Motor neuron (in vitro differentiated cells): ENCODE results near the gene KIRREL3. TPM values are rescaled to one million over a fixed set of nuclear protein-coding genes. Genes with fewer than 3 reads are reported as not detected.
A peak's percentile ranks its signal among the peaks of the same experiment; 100 is the strongest.
"Not testable (repeated sequence)": the region's sequence is repeated elsewhere in the genome, so short reads cannot be mapped to it uniquely, and the experiment has no call there.

ENCODE experiments used
- ATAC-seq, 8 experiments: fragments of 200-7000 bp; cut with Tn5 transposase; replicated peaks in 6 of 8; 2 replicates each; pipeline ENCODE4 v1.8.0; 2021; ENCODE audit warnings: mild to moderate bottlenecking in 8 of 8, moderate library complexity in 8 of 8
- H3K27ac ChIP-seq, 2 donors: fragments of 250-450 bp; sonication (Bioruptor Pico); 2 replicates each; pipeline ENCODE4 v1.9.0; 2021; ENCODE audit warnings: antibody characterized with exemption in 2 of 2, mild to moderate bottlenecking in 2 of 2, moderate library complexity in 1 of 2
- H3K4me1 ChIP-seq, 2 donors: fragments of 250-450 bp; sonication (Bioruptor Pico); replicated peaks in 1 of 2; 2 replicates each; pipeline ENCODE4 v1.6.1; 2021; ENCODE audit warnings: antibody characterized with exemption in 2 of 2, mild to moderate bottlenecking in 2 of 2, moderate library complexity in 1 of 2
- H3K4me3 ChIP-seq, 5 donors: fragments of 250-450 bp; sonication (Bioruptor Pico); 2 replicates each; pipeline ENCODE4 v1.9.0; 2021; ENCODE audit warnings: antibody characterized with exemption in 5 of 5, mild to moderate bottlenecking in 5 of 5, moderate library complexity in 4 of 5
- WGBS, 10 experiments: fragments of 450-650 bp; shearing (Covaris generic); methylation state at CpG; one replicate each; pipeline ENCODE4 v1.0.0; 2022; 5-methylcytosine and 5-hydroxymethylcytosine counted together
- in situ Hi-C, 9 experiments: fragments of 400-800 bp; cut with MboI; loops; one replicate each; pipeline ENCODE4 v1.15.0; 2021; ENCODE audit warnings: low sequenced_read_pairs in 9 of 9, low pct_unique_long_range_greater_than_20kb in 2 of 9; ENCODE audit not compliant: unreplicated experiment in 9 of 9
- total RNA-seq, 8 experiments: library from RNA; unstranded; fragments of 300-600 nt; gene quantifications; 2 replicates each; pipeline versions ENCODE4 v1.2.3 to v1.2.4, GENCODE V29; 2022

Gene KIRREL3
- total RNA-seq, 8 experiments from 2014 or later, result 3.2 to 53.1 (median 4.8) TPM

DNA sequence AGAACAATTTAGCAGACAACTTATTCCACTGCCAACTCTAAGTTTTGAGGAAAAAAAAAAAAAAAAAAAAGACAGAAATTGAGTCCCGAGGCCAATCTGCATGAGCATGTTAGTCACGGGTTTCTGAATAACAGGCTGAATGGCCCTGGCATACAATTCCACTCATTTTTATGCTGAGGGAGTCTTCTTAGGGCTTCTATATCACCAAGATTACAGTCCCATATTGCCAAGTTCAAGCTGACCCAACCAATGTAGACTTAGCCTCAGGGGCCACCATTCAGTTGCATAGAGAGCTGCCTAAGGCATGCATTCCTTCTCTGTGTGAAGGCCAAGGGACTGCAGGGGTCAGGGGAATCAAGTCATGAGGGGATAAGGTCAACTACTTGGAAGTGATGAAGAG is 27.5 kb downstream of the KIRREL3 start:
- 60 to 100% (median 88%) methylated on average over 1 to 2 of the region's 2 CpGs; no CpG with 5 or more reads in 2 of the 10 experiments for WGBS, 10 experiments
- in situ Hi-C loops, result no loop called here
- H3K4me1 ChIP-seq, result peaks cover 4 to 8% of the 10 kb centered on the region in 2 donors
- ATAC-seq, result no peak
- H3K4me3 ChIP-seq, result no peak overlapping the region
- no peak overlapping the region for H3K27ac ChIP-seq

DNA sequence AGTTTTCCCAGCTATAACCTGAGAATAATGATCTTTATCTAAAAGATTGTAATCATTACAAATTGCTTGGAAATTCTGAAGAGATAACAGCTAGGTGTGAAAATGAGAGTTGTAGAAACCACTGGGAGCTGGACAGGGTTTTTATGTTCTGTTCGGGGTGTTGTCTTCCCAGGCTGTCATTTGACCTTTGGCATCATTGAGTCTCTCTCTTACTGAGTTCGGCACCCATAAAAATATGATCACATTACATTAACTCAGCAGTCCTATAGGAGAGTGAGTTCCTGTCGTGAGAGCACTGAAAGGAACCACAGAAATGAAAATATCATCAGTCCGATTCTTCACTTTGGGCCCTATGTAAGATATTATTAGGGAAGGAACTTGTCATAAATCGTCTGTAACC is 29.3 kb downstream of the KIRREL3 start:
- 69 to 94% (median 90%) methylated on average over 2 to 5 of the region's 5 CpGs; no CpG with 5 or more reads in 1 of the 10 experiments for WGBS, 10 experiments
- Histone ChIP-seq H3K27ac (no peak overlapping the region), H3K4me1 (peaks cover 0 to 6% of the 10 kb centered on the region in 2 donors), H3K4me3 (no peak overlapping the region)
- no peak for ATAC-seq
- in situ Hi-C loops, result no loop called here

DNA sequence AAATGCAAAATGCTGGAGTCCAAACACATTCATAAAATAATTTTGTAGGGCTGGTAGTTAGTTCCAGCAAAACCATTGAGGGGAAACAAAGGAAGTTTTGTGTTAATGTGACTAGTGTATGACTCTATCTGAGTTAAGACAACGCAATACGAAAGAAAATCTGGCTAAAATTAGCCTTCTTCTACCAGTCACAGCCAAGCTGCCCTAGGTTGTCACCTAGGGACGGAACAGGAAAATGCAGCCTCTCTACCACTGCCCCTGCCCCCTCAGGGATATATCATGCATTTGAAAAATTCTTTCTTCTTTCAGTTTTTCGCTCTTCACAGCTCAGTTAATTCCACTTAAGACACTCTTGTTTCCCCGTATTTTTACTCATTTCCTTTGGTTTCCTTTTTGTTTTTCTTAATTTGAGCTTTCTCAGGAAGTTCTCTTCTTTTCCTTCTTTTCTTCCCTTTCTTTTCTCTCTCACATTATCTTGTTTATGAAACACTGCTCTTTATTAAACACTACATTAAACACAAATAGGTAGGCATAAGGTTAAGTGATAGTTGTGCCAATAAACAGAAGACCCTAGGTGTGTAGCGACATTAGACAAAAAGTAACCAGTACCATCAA is 30.6 kb downstream of the KIRREL3 start:
- Histone ChIP-seq H3K4me1 (peaks cover 0 to 6% of the 10 kb centered on the region in 2 donors), H3K27ac (no peak overlapping the region), H3K4me3 (no peak overlapping the region)
- 25 to 80% (median 59%) methylated on average over 1 to 6 of the region's 6 CpGs for WGBS, 10 experiments
- in situ Hi-C loops, result no loop called here
- ATAC-seq, result peak; percentile 53 to 96 (median 80)

DNA sequence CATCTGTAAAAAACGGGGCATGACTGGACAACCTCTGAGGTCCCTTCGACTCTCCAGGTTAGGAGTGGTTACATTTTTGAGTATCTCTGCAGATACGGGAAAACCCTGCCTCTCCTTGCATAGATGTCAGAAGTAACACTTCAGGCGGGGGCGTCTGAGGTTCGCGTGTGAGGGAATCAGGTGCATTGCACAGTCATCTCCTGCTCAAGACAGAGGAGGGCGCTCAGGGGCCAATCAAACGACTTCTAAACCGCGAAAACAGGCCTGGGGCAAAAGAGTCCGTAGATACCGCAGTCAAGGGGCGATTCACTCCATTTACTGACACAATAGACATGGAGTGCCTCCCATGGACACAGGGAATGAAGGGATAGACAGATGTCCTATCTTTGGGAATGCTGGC is 31.7 kb downstream of the KIRREL3 start:
- in situ Hi-C loops, result no loop called here
- no peak overlapping the region for H3K27ac ChIP-seq
- 40 to 82% (median 60%) methylated on average over 1 to 11 of the region's 14 CpGs; no CpG with 5 or more reads in 3 of the 10 experiments for WGBS, 10 experiments

DNA sequence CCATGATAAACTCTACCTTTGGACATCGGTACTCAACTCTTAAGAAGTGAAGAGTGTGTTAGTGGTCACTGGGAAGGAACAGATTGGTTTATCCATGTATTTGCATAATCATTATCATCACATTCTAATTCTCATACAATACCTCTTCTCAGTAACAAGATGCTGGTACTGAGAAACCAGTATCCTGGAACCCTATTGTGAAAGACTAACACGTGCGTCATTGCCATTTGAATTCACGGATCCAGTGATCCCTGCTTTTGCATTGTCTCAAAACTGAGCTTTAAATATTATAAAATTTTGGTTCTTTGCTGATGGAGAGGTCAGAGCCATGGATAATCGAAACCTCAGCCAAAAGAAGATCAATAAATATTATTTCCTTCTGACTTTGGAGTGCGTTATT is 35.2 kb downstream of the KIRREL3 start:
- WGBS, 10 experiments, result 0 to 100% (median 77%) methylated on average over 1 to 6 of the region's 6 CpGs

More for the DNA sequence above, 31.7 kb downstream of the KIRREL3 start:
- Histone ChIP-seq H3K4me1 (peaks cover 2 to 6% of the 10 kb centered on the region in 2 donors), H3K4me3 (no peak overlapping the region)
- peak in 1 of 8 experiments; percentile 17 for ATAC-seq

DNA sequence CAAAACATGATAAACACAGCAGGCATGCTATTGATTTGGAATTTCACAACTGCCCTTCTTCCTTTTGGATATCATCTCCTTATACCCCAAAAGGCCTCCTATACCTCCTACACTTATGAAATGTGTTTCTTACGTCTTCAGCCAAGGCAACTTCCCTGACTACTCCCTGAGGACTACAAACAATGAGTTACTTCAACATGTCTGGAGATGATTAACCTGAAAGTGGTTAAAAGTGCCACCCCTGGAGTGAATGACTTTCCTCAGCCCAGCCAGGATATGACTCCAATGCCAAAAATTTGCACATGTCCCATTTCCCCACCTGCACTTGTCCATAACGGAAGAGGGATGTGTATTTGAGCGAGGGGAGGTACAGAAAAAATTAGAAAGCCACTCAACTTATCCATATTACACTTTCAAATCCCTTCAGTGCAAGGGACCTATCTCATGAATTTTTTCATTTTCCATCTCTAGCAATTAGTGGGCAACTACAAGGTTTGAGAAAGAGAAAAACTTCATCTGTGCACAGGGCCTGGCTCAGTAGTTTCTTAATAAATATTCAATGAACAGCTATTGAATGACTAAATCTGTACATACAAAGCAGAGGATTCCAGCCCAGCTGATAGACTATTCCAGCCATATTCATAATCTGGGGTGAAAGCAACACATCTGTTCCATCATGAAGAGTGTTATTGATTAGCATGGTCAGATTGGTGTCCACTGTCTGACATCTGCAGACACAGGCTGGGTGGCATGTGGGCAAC is 36.8 kb downstream of the KIRREL3 start:
- no peak overlapping the region for H3K4me3 ChIP-seq
- H3K4me1 ChIP-seq, result peaks cover 0 to 2% of the 10 kb centered on the region in 2 donors
- 7 to 89% (median 38%) methylated on average over 1 to 3 of the region's 3 CpGs; no CpG with 5 or more reads in 2 of the 10 experiments for WGBS, 10 experiments
- peak in 2 of 8 experiments; percentile 37 to 53 for ATAC-seq
- in situ Hi-C loops, result no loop called here
- no peak overlapping the region for H3K27ac ChIP-seq

More for the DNA sequence above, 35.2 kb downstream of the KIRREL3 start:
- Histone ChIP-seq H3K4me3 (no peak overlapping the region), H3K4me1 (peaks cover 2 to 6% of the 10 kb centered on the region in 2 donors), H3K27ac (no peak overlapping the region)
- in situ Hi-C loops, result no loop called here
- ATAC-seq, result no peak

DNA sequence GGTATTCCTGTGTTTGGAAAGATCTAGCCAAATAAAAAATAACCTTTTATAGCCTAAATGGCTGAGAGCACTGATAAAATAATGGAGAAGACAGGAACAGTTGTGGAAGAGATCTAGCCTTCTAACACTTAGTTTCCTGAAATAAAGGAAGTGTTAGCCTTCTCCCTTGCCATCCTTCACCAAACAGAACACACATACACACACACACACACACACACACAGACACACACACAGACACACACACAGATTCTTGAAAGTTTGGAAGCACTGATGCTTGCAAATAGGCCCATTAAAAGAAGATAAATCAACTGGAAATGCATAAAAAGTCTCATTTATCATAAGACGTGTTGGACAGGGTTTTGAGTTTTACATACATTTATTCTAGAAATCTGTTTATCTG is 37.5 kb downstream of the KIRREL3 start:
- peaks cover 0 to 2% of the 10 kb centered on the region in 2 donors for H3K4me1 ChIP-seq
- H3K4me3 ChIP-seq, result no peak overlapping the region
- in situ Hi-C loops, result no loop called here
- ATAC-seq, result no peak
- H3K27ac ChIP-seq, result no peak overlapping the region
- 0 to 60% (median 33%) methylated on average over 1 of the region's 1 CpG; no CpG with 5 or more reads in 3 of the 10 experiments for WGBS, 10 experiments

DNA sequence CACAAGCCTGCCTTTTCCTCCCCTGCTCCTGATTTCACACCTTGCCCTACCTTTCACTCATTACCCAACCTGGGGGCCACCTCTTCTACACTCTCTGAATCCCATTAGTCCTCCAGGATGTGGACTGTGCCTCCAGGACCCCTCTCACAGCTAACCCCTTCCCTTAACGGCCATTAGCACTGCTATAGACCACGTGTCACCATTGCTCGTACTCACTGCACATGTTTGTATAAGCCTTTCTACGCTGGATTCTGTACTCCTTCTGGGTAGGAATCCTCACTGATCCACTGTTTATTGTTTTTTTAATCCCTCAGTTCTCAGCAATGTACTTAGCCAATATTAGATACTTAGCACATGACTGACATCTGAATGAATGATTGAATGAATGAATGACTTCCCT is 40.9 kb downstream of the KIRREL3 start:
- ATAC-seq, result no peak
- in situ Hi-C loops, result no loop called here
- Histone ChIP-seq H3K4me3 (no peak overlapping the region), H3K4me1 (peaks cover 0 to 2% of the 10 kb centered on the region in 2 donors), H3K27ac (no peak overlapping the region)
- WGBS, 10 experiments, result 41 to 100% (median 81%) methylated on average over 1 to 4 of the region's 4 CpGs; no CpG with 5 or more reads in 3 of the 10 experiments

DNA sequence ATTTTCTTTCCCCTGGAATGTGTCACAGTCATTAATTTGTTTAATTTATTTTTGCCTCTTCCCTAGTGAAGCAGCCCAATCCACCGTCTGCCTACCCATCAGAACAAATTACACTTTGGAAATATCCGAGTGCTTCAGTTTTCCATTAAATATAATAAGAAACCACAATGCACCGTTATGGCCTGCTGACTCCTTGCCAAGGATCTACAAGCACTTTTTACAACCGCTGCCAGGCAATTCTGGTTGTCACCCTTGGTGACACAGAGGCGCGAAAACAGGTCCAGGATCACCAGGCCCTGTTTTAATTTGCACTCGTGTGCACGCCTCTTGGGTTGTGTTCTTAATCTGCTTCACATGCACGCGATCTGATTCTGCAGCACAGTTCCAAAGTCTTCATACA is 43.9 kb downstream of the KIRREL3 start:
- Histone ChIP-seq H3K4me1 (no peaks in the 10 kb centered on the region), H3K4me3 (no peak overlapping the region), H3K27ac (no peak overlapping the region)
- in situ Hi-C loops, result no loop called here
- ATAC-seq, result no peak
- WGBS, 10 experiments, result 0 to 97% (median 68%) methylated on average over 1 to 7 of the region's 10 CpGs; no CpG with 5 or more reads in 1 of the 10 experiments

DNA sequence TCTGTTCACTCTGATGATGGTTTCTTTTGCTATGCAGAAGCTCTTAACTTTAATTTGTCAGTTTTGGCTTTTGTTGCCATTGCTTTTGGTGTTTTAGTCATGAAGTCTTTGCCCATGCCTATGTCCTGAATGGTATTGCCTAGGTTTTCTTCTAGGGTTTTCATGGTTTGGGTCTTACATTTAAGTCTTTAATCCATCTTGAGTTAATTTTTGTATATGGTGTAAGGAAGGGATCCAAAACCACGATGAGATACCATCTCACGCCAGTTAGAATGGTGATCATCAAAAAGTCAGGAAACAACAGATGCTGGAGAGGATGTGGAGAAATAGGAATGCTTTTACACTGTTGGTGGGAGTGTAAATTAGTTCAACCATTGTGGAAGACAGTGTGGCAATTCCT is 48.0 kb downstream of the KIRREL3 start:
- H3K4me3 ChIP-seq, H3K4me1 ChIP-seq, ATAC-seq, in situ Hi-C loops, H3K27ac ChIP-seq: not testable (repeated sequence)
- 40 to 100% (median 100%) methylated on average over 1 of the region's 2 CpGs; no CpG with 5 or more reads in 7 of the 10 experiments for WGBS, 10 experiments

DNA sequence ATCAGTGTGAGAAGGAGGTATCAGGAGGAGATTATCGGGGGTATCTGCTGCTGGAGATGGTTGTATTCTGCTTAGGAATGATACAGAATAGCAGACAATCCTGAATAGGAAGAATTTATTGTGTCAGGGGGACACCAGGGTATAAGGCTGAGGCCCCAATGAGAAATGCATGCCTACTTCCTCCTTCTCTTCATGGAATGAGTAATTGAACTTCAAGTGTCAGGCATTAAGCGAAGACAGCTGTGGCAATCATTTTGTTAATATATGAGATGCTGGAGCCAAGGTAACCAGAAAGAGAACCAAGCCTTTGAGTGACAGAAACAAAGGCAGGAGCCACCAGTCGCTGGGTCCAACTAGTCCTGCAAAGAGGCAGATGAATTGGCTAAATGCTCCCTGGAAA is 49.1 kb downstream of the KIRREL3 start:
- H3K4me3 ChIP-seq, result no peak overlapping the region
- no peaks in the 10 kb centered on the region for H3K4me1 ChIP-seq
- no peak for ATAC-seq
- in situ Hi-C loops, result no loop called here
- 40 to 94% (median 80%) methylated on average over 1 to 3 of the region's 3 CpGs for WGBS, 10 experiments
- no peak overlapping the region for H3K27ac ChIP-seq

DNA sequence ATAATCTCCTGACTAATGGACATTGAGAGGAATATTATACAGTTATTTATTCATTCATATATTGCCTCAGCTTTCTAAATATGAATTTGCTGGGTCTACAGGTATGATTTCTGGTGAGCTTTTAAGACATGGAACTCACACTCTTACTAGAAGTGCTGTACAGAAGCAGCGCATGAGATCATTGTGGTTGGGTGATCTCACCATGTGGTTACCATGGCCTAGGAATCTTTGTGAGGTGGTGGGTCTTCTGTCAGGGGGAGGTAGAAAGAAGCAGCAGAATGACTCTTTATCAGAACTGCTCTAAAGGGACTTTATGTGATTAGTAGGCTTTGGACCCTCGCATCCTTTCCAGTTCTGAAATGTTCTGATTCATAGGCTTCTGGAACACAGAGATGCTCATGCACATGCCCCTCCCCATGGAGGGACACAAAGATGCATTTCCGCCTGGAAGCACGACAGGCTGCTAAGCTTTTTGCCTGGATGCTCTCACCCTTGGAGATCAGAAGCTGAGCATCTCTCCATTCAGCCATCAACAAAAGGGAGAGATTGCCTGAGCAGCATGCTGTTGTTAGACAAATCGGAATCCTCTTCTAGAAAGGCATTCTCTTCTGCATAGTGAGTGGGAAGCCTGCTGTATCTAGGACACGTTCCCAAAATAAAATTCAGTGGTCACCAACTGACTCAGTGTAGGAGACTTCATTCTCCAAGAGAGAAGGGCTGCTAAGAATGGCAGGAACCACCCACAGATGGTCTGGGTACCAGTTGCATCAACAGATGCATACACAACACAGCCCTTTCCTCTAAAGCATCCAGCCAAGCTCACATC is 51.3 kb downstream of the KIRREL3 start:
- WGBS, 10 experiments, result 0 to 100% (median 74%) methylated on average over 1 to 5 of the region's 6 CpGs; no CpG with 5 or more reads in 4 of the 10 experiments
- H3K27ac ChIP-seq, result no peak overlapping the region
- ATAC-seq, result peak in 4 of 8 experiments; percentile 34 to 94 (median 74)
- no peaks in the 10 kb centered on the region for H3K4me1 ChIP-seq
- in situ Hi-C loops, result no loop called here
- no peak overlapping the region for H3K4me3 ChIP-seq

DNA sequence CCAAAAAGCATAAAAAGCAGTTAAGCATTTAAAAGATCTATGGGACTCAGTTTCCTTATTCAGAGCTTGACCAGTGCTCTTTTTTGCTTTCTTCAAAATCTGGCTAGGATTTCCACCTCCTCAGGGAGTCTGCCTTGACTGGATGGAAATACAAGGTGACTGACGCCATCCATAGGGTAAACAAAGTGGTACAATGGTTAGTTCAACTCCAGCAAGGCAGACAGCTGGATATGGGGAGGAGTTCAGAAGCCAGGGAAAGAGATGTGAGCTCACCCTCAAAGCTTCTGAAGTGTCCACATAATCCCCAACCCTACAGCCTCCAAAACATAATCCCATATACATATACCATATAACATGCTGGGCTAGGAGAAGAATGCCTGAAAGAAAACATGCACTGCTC is 52.0 kb downstream of the KIRREL3 start:
- ATAC-seq, result peak in 1 of 8 experiments; percentile 20
- Histone ChIP-seq H3K4me3 (no peak overlapping the region), H3K4me1 (no peaks in the 10 kb centered on the region), H3K27ac (no peak overlapping the region)
- WGBS, 10 experiments, result 14 to 100% (median 60%) methylated on average over 1 of the region's 1 CpG; no CpG with 5 or more reads in 3 of the 10 experiments
- in situ Hi-C loops, result no loop called here
